K562 (cell line): ENCODE results near the gene PPP1R37. TPM values are rescaled to one million over a fixed set of nuclear protein-coding genes. Genes with fewer than 3 reads are reported as not detected.

Experiments used
- ATF1 ChIP-seq, 2 experiments: fragments of 450-650 bp in 1 of 2; IDR thresholded peaks; 2 replicates each; pipeline ENCODE4 v1.6.1; 2016; ENCODE audit warnings: missing compliant biosample characterization in 1 of 2, missing genetic modification characterization in 1 of 2
- EHMT2 ChIP-seq: fragments of 450-650 bp; IDR thresholded peaks from 2 replicates; pipeline ENCODE4 v1.6.1; 2018; ENCODE audit warnings: antibody characterized with exemption
- HDAC8 ChIP-seq: fragments of 450-650 bp; IDR thresholded peaks from 2 replicates; pipeline ENCODE4 v1.6.1; 2016; ENCODE audit warnings: mild to moderate bottlenecking, missing genetic modification characterization, moderate library complexity, missing compliant biosample characterization
- HMGN3 ChIP-seq: IDR thresholded peaks from 2 replicates; pipeline ENCODE4 v1.6.1; 2011; ENCODE audit warnings: borderline replicate concordance, low read depth, mild to moderate bottlenecking, mixed read lengths, low read length; ENCODE audit not compliant: insufficient read length; ENCODE audit errors: extremely low read depth
- VEZF1 ChIP-seq: fragments of 200-800 bp; sonication (Bioruptor generic); IDR thresholded peaks from 2 replicates; pipeline ENCODE4 v1.6.1; 2017; ENCODE audit warnings: missing genetic modification characterization, missing compliant biosample characterization
- polyA plus RNA-seq, 8 experiments: library from polyadenylated mRNA; depleted of rRNA in 4 of 8; stranded (reverse) in 5 of 8; unstranded in 3 of 8; fragments of >200 nt; fragmentation: Nextera tagmentation in 2 of 8; fragmentation: Illumina TruSeq in 1 of 8; extraction: Ambion mirVana in 2 of 8; extraction: Trizol in 1 of 8; gene quantifications; 2 replicates each; pipeline versions ENCODE4 v1.2.1 to v1.2.3, GENCODE V29; 2011 to 2014; ENCODE audit warnings: inconsistent platforms in 1 of 8, missing spikeins in 1 of 8
- total RNA-seq, 7 experiments: library from RNA; depleted of rRNA in 6 of 7; stranded (reverse); fragments of >200 nt in 6 of 7; fragmentation: Illumina TruSeq in 2 of 7; extraction: Trizol in 2 of 7; gene quantifications; 2 replicates each; pipeline versions ENCODE4 v1.2.1 to v1.2.3, GENCODE V29; 2011 to 2021; ENCODE audit warnings: low replicate concordance in 1 of 7

PPP1R37 gene
- total and polyA plus RNA-seq, 9 of the 15 experiments (the other 6 are each of a cell fraction or from before 2014, with no cell fraction given): 0.04 to 20.3 (median 7.3) TPM

GRCh38 chr19:45076029-45076850 is 16.7 kb upstream of the PPP1R37 start, which contains the start of gene ZNF296 (continued):
- TF ChIP-seq VEZF1 (peak; percentile 27; the same call in 1 of the 2 replicates), HMGN3 (peak; percentile 90), EHMT2 (no peak), HDAC8 (tag) (peak; percentile 63; the same call in 1 of the 2 replicates), ATF1 (CRISPR knock-in tag; IDR thresholded peaks at IDR 0.05) (no peak), ATF1 (tag; IDR thresholded peaks at IDR 0.05) (peak; percentile 76)
